OCI-LY1 (cell line): Measurements from ENCODE around the gene OR1Q1.

ENCODE experiments used
- H2AFZ ChIP-seq: fragments of 200-600 bp; sonication (generic), shearing (Covaris generic); 2 replicates; pipeline ENCODE4 v1.6.0; 2014; ENCODE audit warnings: antibody characterized with exemption, mild to moderate bottlenecking, low read length
- H3F3A ChIP-seq: fragments of 200-600 bp; sonication (generic), shearing (Covaris generic); 2 replicates; pipeline ENCODE4 v1.6.0; 2014; ENCODE audit warnings: mild to moderate bottlenecking, antibody characterized with exemption, low read length, moderate library complexity; ENCODE audit not compliant: insufficient read depth
- H3K27ac ChIP-seq: fragments of 200-600 bp; sonication (generic); 2 replicates; pipeline ENCODE4 v1.5.1; 2014; ENCODE audit warnings: low read length, mixed run types, mild to moderate bottlenecking, low read depth; ENCODE audit not compliant: poor library complexity, severe bottlenecking
- H3K27me3 ChIP-seq: fragments of 200-600 bp; sonication (generic); 2 replicates; pipeline ENCODE4 v1.6.0; 2014; ENCODE audit warnings: antibody characterized with exemption, mild to moderate bottlenecking, low read length, moderate library complexity; ENCODE audit not compliant: insufficient read depth
- H3K36me3 ChIP-seq: fragments of 200-600 bp; sonication (generic); 2 replicates; pipeline ENCODE4 v1.6.1; 2014; ENCODE audit warnings: mild to moderate bottlenecking, antibody characterized with exemption, low read length, moderate library complexity, mixed read lengths; ENCODE audit not compliant: insufficient read depth
- H3K4me1 ChIP-seq: fragments of 200-600 bp; sonication (generic); 2 replicates; pipeline ENCODE4 v1.5.1; 2014; ENCODE audit warnings: mild to moderate bottlenecking, low read length, moderate library complexity; ENCODE audit not compliant: insufficient read depth, severe bottlenecking
- H3K4me2 ChIP-seq: fragments of 200-600 bp; sonication (generic), shearing (Covaris generic); 2 replicates; pipeline ENCODE4 v1.6.1; 2014; ENCODE audit warnings: low read length
- H3K4me3 ChIP-seq: fragments of 200-600 bp; sonication (generic); 2 replicates; pipeline ENCODE4 v1.5.1; 2014; ENCODE audit warnings: low read length, low read depth, mild to moderate bottlenecking, mixed read lengths; ENCODE audit not compliant: poor library complexity, severe bottlenecking
- H3K79me2 ChIP-seq: fragments of 200-600 bp; shearing (Covaris generic); 2 replicates; pipeline ENCODE4 v1.6.1; 2016; ENCODE audit warnings: mixed run types, low read length, mixed read lengths; ENCODE audit not compliant: insufficient read depth
- H3K9ac ChIP-seq: fragments of 200-600 bp; sonication (generic), shearing (Covaris generic); 2 replicates; pipeline ENCODE4 v1.6.1; 2014; ENCODE audit warnings: mild to moderate bottlenecking, low read length, mixed read lengths
- H3K9me2 ChIP-seq: fragments of 200-600 bp; sonication (generic), shearing (Covaris generic); 2 replicates; pipeline ENCODE4 v1.6.1; 2014; ENCODE audit warnings: low read depth, mild to moderate bottlenecking, low read length, mixed read lengths
- H3K9me3 ChIP-seq: fragments of 200-600 bp; shearing (Covaris generic); 2 replicates; pipeline ENCODE4 v1.6.1; 2014; ENCODE audit warnings: low read length, mixed read lengths
- H4K20me1 ChIP-seq: fragments of 200-600 bp; sonication (generic), shearing (Covaris generic); 2 replicates; pipeline ENCODE4 v1.6.0; 2016; ENCODE audit warnings: mild to moderate bottlenecking, low read length; ENCODE audit not compliant: insufficient read depth
- CTCF ChIP-seq: fragments of 200-600 bp; sonication (generic), shearing (Covaris generic); IDR thresholded peaks from 2 replicates; pipeline ENCODE4 v1.5.1; 2017; ENCODE audit warnings: mild to moderate bottlenecking, antibody characterized with exemption, low read length, moderate library complexity, mixed read lengths
- EZH2 ChIP-seq: fragments of 200-600 bp; sonication (generic), shearing (Covaris generic); IDR thresholded peaks from 2 replicates; pipeline ENCODE4 v1.8.0; 2017; ENCODE audit warnings: borderline replicate concordance, mixed run types, mild to moderate bottlenecking, antibody characterized with exemption, low read length, moderate library complexity, mixed read lengths

Gene OR1Q1

GRCh38 chr9:122642226-122642625 is 27.7 kb downstream of the OR1Q1 start:
- H4K20me1 ChIP-seq = no peaks in the 10 kb centered on the region
- H3K9me3 ChIP-seq = no peaks in the 10 kb centered on the region
- H3K4me2 ChIP-seq = no peak overlapping the region
- no peaks in the 10 kb centered on the region for H3K4me1 ChIP-seq
- no peak overlapping the region for H2AFZ ChIP-seq
- H3K79me2 ChIP-seq = no peaks in the 10 kb centered on the region
- H3K36me3 ChIP-seq = no peaks in the 10 kb centered on the region
- no peak for TF ChIP-seq CTCF
- TF ChIP-seq EZH2 = no peak
- no peak overlapping the region for H3K27ac ChIP-seq
- H3K9me2 ChIP-seq = no peaks in the 10 kb centered on the region
- H3K4me3 ChIP-seq = no peak overlapping the region
- no peaks in the 10 kb centered on the region for H3F3A ChIP-seq
- no peak overlapping the region for H3K9ac ChIP-seq
- H3K27me3 ChIP-seq = no peaks in the 10 kb centered on the region

GRCh38 chr9:122656378-122656777 is 41.8 kb downstream of the OR1Q1 start:
- Histone ChIP-seq H3K27me3 (no peaks in the 10 kb centered on the region), H4K20me1 (no peaks in the 10 kb centered on the region), H3F3A (no peaks in the 10 kb centered on the region), H3K36me3 (no peaks in the 10 kb centered on the region), H3K4me1 (no peaks in the 10 kb centered on the region), H3K4me3 (no peak overlapping the region), H2AFZ (no peak overlapping the region), H3K79me2 (no peaks in the 10 kb centered on the region), H3K4me2 (no peak overlapping the region), H3K9me3 (no peaks in the 10 kb centered on the region), H3K9me2 (no peaks in the 10 kb centered on the region), H3K9ac (no peak overlapping the region), H3K27ac (no peak overlapping the region)
- TF ChIP-seq EZH2 (no peak), CTCF (no peak)

GRCh38 chr9:122657527-122657926 is 43.0 kb downstream of the OR1Q1 start, which contains the start of gene OR1B1:
Gene OR1B1 (minus strand): TSS chr9:122657627.
- TF ChIP-seq CTCF (no peak), EZH2 (no peak)
- H3K9me2 ChIP-seq = no peaks in the 10 kb centered on the region
- no peak within 1 kb of the TSS for H3K4me3 ChIP-seq
- H4K20me1 ChIP-seq = no peaks in the 10 kb centered on the region
- no peaks in the 10 kb centered on the region for H3K36me3 ChIP-seq
- no peaks in the 10 kb centered on the region for H3K79me2 ChIP-seq
- H2AFZ ChIP-seq = no peak within 1 kb of the TSS
- no peaks in the 10 kb centered on the region for H3K9me3 ChIP-seq
- H3K9ac ChIP-seq = no peak within 1 kb of the TSS
- H3F3A ChIP-seq = no peaks in the 10 kb centered on the region
- no peaks in the 10 kb centered on the region for H3K4me1 ChIP-seq
- no peak within 1 kb of the TSS for H3K4me2 ChIP-seq
- no peak within 1 kb of the TSS for H3K27ac ChIP-seq
- no peaks in the 10 kb centered on the region for H3K27me3 ChIP-seq
